Measurements from ENCODE around the gene KCNF1. TPM values are rescaled to one million over a fixed set of nuclear protein-coding genes. Genes with fewer than 3 reads are reported as not detected.
A peak's percentile ranks its signal among the peaks of the same experiment; 100 is the strongest.

KCNF1 gene
- total RNA-seq, 1 donor from 2014 or later: 1.6 TPM

DNA sequence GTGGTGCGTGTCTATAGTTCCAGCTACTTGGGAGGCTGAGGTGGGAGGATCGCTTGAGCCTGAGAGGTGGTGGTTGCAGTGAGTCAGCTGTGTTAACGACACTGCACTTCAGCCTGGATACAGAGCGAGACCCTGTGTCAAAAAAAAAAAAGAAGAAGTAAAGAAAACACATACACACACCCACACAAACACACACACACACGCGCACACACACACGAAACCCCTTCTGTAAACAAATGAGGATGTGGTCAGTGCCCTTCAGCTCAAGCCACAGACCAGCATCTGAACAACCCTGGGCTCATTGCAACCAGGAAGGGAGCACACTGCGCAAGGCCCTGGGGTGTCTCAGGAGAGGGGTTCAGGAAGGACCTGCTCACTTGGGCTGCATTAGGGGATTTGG is 47.9 kb upstream of the KCNF1 start:
- Mint-ChIP-seq H3K4me1 (ENCODE audit: low read depth, unreplicated experiment) (no peaks in the 10 kb centered on the region), H3K4me3 (ENCODE audit: unreplicated experiment) (no peak overlapping the region), H3K27ac (ENCODE audit: unreplicated experiment) (no peak overlapping the region), H3K36me3 (ENCODE audit: low read depth, unreplicated experiment) (peaks cover 2% of the 10 kb centered on the region), H3K27me3 (ENCODE audit: low read depth, unreplicated experiment) (peaks cover 54% of the 10 kb centered on the region), H3K9me3 (ENCODE audit: unreplicated experiment) (peaks cover 3% of the 10 kb centered on the region)
- H3K9ac ChIP-seq (ENCODE audit: low read length): no peak overlapping the region
- no peak overlapping the region for H3K4me2 ChIP-seq (ENCODE audit: low read length)
- no peaks in the 10 kb centered on the region for H3K9me3 ChIP-seq (ENCODE audit: insufficient read depth, low read depth, low read length)
- no peak for FAIRE-seq
- no peak overlapping the region for H2AFZ ChIP-seq (ENCODE audit: low read depth, low read length)
- TF ChIP-seq EZH2 (IDR thresholded peaks at IDR 0.05; ENCODE audit: insufficient read depth, low read length) (no peak), CTCF (IDR thresholded peaks at IDR 0.05; ENCODE audit: insufficient read depth, low read depth, low read length) (no peak)
- H3K79me2 ChIP-seq (ENCODE audit: insufficient read depth, low read length): no peaks in the 10 kb centered on the region
- no peak overlapping the region for H3K27ac ChIP-seq (ENCODE audit: low read depth, low read length)
- H3K27me3 ChIP-seq (ENCODE audit: insufficient read depth, low read length): peaks cover 24% of the 10 kb centered on the region
- H3K4me1 ChIP-seq (ENCODE audit: insufficient read depth, low read length): peaks cover 3% of the 10 kb centered on the region
- H4K20me1 ChIP-seq (ENCODE audit: insufficient read depth, low read length): no peaks in the 10 kb centered on the region
- no peak overlapping the region for H3K4me3 ChIP-seq (ENCODE audit: insufficient read depth, low read depth, low read length)
- peak; percentile 9 for DNase-seq (ENCODE audit: low read depth)
- no peaks in the 10 kb centered on the region for H3K36me3 ChIP-seq (ENCODE audit: insufficient read depth, low read length)

GRCh38 chr2:10864251-10864650 is 47.5 kb upstream of the KCNF1 start:
- Mint-ChIP-seq H3K9me3 (ENCODE audit: unreplicated experiment) (peaks cover 3% of the 10 kb centered on the region), H3K27ac (ENCODE audit: unreplicated experiment) (no peak overlapping the region), H3K4me3 (ENCODE audit: unreplicated experiment) (no peak overlapping the region), H3K36me3 (ENCODE audit: low read depth, unreplicated experiment) (peaks cover 2% of the 10 kb centered on the region), H3K27me3 (ENCODE audit: low read depth, unreplicated experiment) (peaks cover 51% of the 10 kb centered on the region), H3K4me1 (ENCODE audit: low read depth, unreplicated experiment) (peaks cover 3% of the 10 kb centered on the region)
- Histone ChIP-seq H3K36me3 (ENCODE audit: insufficient read depth, low read length) (no peaks in the 10 kb centered on the region), H3K4me3 (ENCODE audit: insufficient read depth, low read depth, low read length) (no peak overlapping the region), H3K4me1 (ENCODE audit: insufficient read depth, low read length) (peaks cover 7% of the 10 kb centered on the region), H3K27ac (ENCODE audit: low read depth, low read length) (no peak overlapping the region), H3K27me3 (ENCODE audit: insufficient read depth, low read length) (peaks cover 24% of the 10 kb centered on the region), H3K9me3 (ENCODE audit: insufficient read depth, low read depth, low read length) (no peaks in the 10 kb centered on the region), H3K9ac (ENCODE audit: low read length) (no peak overlapping the region), H4K20me1 (ENCODE audit: insufficient read depth, low read length) (no peaks in the 10 kb centered on the region), H3K4me2 (ENCODE audit: low read length) (no peak overlapping the region), H3K79me2 (ENCODE audit: insufficient read depth, low read length) (no peaks in the 10 kb centered on the region), H2AFZ (ENCODE audit: low read depth, low read length) (no peak overlapping the region)
- DNase-seq (ENCODE audit: low read depth): no peak
- FAIRE-seq: no peak
- TF ChIP-seq EZH2 (IDR thresholded peaks at IDR 0.05; ENCODE audit: insufficient read depth, low read length) (no peak), CTCF (IDR thresholded peaks at IDR 0.05; ENCODE audit: insufficient read depth, low read depth, low read length) (no peak)

- peaks cover 2% of the 10 kb centered on the region for H3K36me3 Mint-ChIP-seq (ENCODE audit: low read depth, unreplicated experiment)
- H3K9ac ChIP-seq (ENCODE audit: low read length): no peak overlapping the region
- no peak overlapping the region for H3K27ac ChIP-seq (ENCODE audit: low read depth, low read length)
- FAIRE-seq (no peak), DNase-seq (ENCODE audit: low read depth) (no peak)
- no peaks in the 10 kb centered on the region for H3K9me3 ChIP-seq (ENCODE audit: insufficient read depth, low read depth, low read length)
- peaks cover 9% of the 10 kb centered on the region for H3K4me1 ChIP-seq (ENCODE audit: insufficient read depth, low read length)
- no peak overlapping the region for H2AFZ ChIP-seq (ENCODE audit: low read depth, low read length)
- no peak overlapping the region for H3K4me3 Mint-ChIP-seq (ENCODE audit: unreplicated experiment)
- no peak overlapping the region for H3K4me3 ChIP-seq (ENCODE audit: insufficient read depth, low read depth, low read length)
- peaks cover 3% of the 10 kb centered on the region for H3K9me3 Mint-ChIP-seq (ENCODE audit: unreplicated experiment)
- H4K20me1 ChIP-seq (ENCODE audit: insufficient read depth, low read length): no peaks in the 10 kb centered on the region
- peaks cover 24% of the 10 kb centered on the region for H3K27me3 ChIP-seq (ENCODE audit: insufficient read depth, low read length)
- peaks cover 7% of the 10 kb centered on the region for H3K4me1 Mint-ChIP-seq (ENCODE audit: low read depth, unreplicated experiment)
- H3K36me3 ChIP-seq (ENCODE audit: insufficient read depth, low read length): no peaks in the 10 kb centered on the region
- H3K79me2 ChIP-seq (ENCODE audit: insufficient read depth, low read length): no peaks in the 10 kb centered on the region
- peak overlapping the region; percentile 41 for H3K27ac Mint-ChIP-seq (ENCODE audit: unreplicated experiment)
- TF ChIP-seq CTCF (IDR thresholded peaks at IDR 0.05; ENCODE audit: insufficient read depth, low read depth, low read length): peak; percentile 11
- no peak for TF ChIP-seq EZH2 (IDR thresholded peaks at IDR 0.05; ENCODE audit: insufficient read depth, low read length)
- H3K4me2 ChIP-seq (ENCODE audit: low read length): no peak overlapping the region
- peaks cover 43% of the 10 kb centered on the region for H3K27me3 Mint-ChIP-seq (ENCODE audit: low read depth, unreplicated experiment)
Observed at GRCh38 chr2:10864861-10865636, 46.7 kb upstream of the KCNF1 start.
